Astrocyte (in vitro differentiated cells and primary cell): ENCODE data around the gene STRN3.

Experiments used
- EZH2 ChIP-seq: IDR thresholded peaks from 2 replicates; pipeline ENCODE4 v1.6.1; 2012; ENCODE audit warnings: mild to moderate bottlenecking, low read length, inconsistent platforms; ENCODE audit not compliant: insufficient read depth
- TF ChIP-seq, protein P1 (sequence below): IDR thresholded peaks from 2 replicates; pipeline ENCODE4 v1.5.1; 2011; ENCODE audit warnings: low read depth, mild to moderate bottlenecking, inconsistent platforms, low read length, moderate library complexity; ENCODE audit not compliant: insufficient read depth

DNA sequence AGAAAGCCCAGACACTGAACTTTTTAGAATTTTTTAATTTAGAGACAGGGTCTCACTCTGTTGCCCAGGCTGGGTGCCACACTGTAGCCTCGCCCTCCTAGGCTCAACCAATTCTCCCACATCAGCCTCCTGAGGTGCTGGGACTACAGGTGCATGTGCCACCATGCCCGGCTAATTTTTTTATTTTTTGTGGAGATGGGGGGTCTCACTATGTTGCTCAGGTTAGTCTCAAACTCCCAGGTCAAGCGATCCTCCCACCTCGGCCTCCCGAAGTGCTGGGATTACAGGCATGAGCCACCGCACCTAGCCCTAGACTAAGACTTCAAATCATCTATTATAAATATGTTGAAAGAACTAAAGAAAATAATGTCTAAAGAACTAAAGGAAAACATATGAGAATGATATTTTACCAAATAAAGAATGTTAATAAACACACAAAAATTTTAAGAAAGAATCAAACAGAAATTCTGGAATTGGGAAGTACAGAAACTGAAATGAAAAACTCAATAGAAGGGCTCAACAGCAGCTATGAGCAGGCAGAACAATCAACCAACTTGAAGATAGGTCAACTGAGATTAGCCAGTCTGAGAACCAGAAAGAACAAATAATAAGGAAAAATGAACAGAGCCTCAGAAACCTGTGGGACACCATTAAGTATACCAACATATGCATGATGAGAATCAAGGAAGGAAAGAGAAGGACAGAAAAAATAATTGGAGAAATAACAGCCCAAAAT is 27.0 kb downstream of the STRN3 start:
- TF ChIP-seq, protein P1, sequence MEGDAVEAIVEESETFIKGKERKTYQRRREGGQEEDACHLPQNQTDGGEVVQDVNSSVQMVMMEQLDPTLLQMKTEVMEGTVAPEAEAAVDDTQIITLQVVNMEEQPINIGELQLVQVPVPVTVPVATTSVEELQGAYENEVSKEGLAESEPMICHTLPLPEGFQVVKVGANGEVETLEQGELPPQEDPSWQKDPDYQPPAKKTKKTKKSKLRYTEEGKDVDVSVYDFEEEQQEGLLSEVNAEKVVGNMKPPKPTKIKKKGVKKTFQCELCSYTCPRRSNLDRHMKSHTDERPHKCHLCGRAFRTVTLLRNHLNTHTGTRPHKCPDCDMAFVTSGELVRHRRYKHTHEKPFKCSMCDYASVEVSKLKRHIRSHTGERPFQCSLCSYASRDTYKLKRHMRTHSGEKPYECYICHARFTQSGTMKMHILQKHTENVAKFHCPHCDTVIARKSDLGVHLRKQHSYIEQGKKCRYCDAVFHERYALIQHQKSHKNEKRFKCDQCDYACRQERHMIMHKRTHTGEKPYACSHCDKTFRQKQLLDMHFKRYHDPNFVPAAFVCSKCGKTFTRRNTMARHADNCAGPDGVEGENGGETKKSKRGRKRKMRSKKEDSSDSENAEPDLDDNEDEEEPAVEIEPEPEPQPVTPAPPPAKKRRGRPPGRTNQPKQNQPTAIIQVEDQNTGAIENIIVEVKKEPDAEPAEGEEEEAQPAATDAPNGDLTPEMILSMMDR, result no peak
- no peak for TF ChIP-seq EZH2
